Thyroid gland (tissue), 4 donors: Measurements from ENCODE around the gene ABCD3. TPM values are rescaled to one million over a fixed set of nuclear protein-coding genes. Genes with fewer than 3 reads are reported as not detected.
"Not testable (repeated sequence)": the region's sequence is repeated elsewhere in the genome, so short reads cannot be mapped to it uniquely, and the experiment has no call there.

Source experiments
- DNase-seq, 2 donors: peaks; one replicate each; pipeline ENCODE4 v3.0.0-alpha.2; 2019
- H3K27ac ChIP-seq, 3 donors: fragments of 200-600 bp; sonication (generic); 1 replicate in 2 of 3; 2 replicates in 1 of 3; pipeline ENCODE4 v1.5.1; 2016 to 2019; ENCODE audit warnings: mild to moderate bottlenecking in 1 of 3, moderate library complexity in 1 of 3
- H3K27me3 ChIP-seq: fragments of 200-600 bp; sonication (generic); one replicate; pipeline ENCODE4 v1.5.1; 2019
- H3K36me3 ChIP-seq, 2 donors: fragments of 200-600 bp; sonication (generic); one replicate each; pipeline ENCODE4 v1.5.1; 2016 to 2019
- H3K4me1 ChIP-seq, 2 donors: fragments of 200-600 bp; sonication (generic); one replicate each; pipeline ENCODE4 v1.5.1; 2017 to 2019
- H3K4me3 ChIP-seq, 3 donors: fragments of 200-600 bp; sonication (generic); replicated peaks in 1 of 3; 1 replicate in 2 of 3; 2 replicates in 1 of 3; pipeline ENCODE4 v1.5.1; 2016; ENCODE audit warnings: mild to moderate bottlenecking in 1 of 3
- H3K9me3 ChIP-seq: fragments of 200-600 bp; sonication (generic); one replicate; pipeline ENCODE4 v1.5.1; 2017
- POLR2A ChIP-seq, 2 donors: fragments of 450-650 bp; IDR thresholded peaks; one replicate each; pipeline ENCODE4 v1.6.1; 2017; ENCODE audit warnings: antibody characterized with exemption in 2 of 2, mild to moderate bottlenecking in 2 of 2, moderate library complexity in 1 of 2
- WGBS, 2 donors: methylation state at CpG; one replicate each; pipeline ENCODE4 v1.1.5; 2017; 5-methylcytosine and 5-hydroxymethylcytosine counted together
- intact Hi-C: fragments of 100-400 bp; cut with DNase I; formaldehyde crosslinking; loops from one replicate; pipeline ENCODE4 v1.15.1; 2023
- total RNA-seq, 4 donors: library from RNA; depleted of rRNA; stranded (reverse); fragments of >200 nt; gene quantifications; one replicate each; pipeline ENCODE4 v1.2.3, GENCODE V29; 2016
- TF ChIP-seq, protein P1 (sequence below), 6 experiments: fragments of 200-600 bp in 3 of 6; fragments of 450-650 bp in 3 of 6; sonication (generic) in 3 of 6; IDR thresholded peaks; one replicate each; pipeline ENCODE4 v1.5.1; 2016 to 2019; ENCODE audit warnings: antibody characterized with exemption in 6 of 6, mild to moderate bottlenecking in 2 of 6, inconsistent platforms in 1 of 6, moderate library complexity in 1 of 6

ABCD3 gene
- total RNA-seq, 4 donors from 2014 or later, result 45.3 to 52.1 (median 49.2) TPM

DNA sequence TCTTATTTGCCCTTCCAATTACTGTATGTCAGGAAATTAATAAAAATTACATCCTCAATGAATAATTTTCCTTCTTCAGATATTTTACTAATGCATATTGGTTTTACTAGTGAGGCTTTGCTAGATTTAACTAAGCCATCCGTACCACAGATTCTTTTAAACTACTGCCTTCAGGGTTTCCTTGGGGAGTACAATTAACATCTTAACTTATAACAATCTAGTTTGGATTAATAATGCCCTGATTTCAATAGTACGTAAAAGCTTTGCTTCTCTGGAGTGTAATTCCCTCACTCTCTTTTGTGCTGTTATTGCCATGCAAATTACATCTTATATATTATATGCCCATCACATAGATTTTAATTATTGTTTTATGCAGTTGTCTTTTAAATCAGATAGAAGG lies 147.7 kb downstream of the ABCD3 start:
- no peak overlapping the region for H3K27ac ChIP-seq
- intact Hi-C loops, result no loop called here
- H3K36me3 ChIP-seq, result no peaks in the 10 kb centered on the region
- DNase-seq, result no peak
- H3K4me3 ChIP-seq, result no peak overlapping the region
- WGBS, 2 donors, result 94 to 98% methylated on average over 2 of the region's 2 CpGs
- no peaks in the 10 kb centered on the region for H3K27me3 ChIP-seq
- TF ChIP-seq, protein P1, sequence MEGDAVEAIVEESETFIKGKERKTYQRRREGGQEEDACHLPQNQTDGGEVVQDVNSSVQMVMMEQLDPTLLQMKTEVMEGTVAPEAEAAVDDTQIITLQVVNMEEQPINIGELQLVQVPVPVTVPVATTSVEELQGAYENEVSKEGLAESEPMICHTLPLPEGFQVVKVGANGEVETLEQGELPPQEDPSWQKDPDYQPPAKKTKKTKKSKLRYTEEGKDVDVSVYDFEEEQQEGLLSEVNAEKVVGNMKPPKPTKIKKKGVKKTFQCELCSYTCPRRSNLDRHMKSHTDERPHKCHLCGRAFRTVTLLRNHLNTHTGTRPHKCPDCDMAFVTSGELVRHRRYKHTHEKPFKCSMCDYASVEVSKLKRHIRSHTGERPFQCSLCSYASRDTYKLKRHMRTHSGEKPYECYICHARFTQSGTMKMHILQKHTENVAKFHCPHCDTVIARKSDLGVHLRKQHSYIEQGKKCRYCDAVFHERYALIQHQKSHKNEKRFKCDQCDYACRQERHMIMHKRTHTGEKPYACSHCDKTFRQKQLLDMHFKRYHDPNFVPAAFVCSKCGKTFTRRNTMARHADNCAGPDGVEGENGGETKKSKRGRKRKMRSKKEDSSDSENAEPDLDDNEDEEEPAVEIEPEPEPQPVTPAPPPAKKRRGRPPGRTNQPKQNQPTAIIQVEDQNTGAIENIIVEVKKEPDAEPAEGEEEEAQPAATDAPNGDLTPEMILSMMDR (IDR thresholded peaks at IDR 0.05), result no peak
- no peak for TF ChIP-seq POLR2A (IDR thresholded peaks at IDR 0.05)
- peaks cover 9 to 21% of the 10 kb centered on the region in 2 donors for H3K4me1 ChIP-seq
- no peaks in the 10 kb centered on the region for H3K9me3 ChIP-seq

DNA sequence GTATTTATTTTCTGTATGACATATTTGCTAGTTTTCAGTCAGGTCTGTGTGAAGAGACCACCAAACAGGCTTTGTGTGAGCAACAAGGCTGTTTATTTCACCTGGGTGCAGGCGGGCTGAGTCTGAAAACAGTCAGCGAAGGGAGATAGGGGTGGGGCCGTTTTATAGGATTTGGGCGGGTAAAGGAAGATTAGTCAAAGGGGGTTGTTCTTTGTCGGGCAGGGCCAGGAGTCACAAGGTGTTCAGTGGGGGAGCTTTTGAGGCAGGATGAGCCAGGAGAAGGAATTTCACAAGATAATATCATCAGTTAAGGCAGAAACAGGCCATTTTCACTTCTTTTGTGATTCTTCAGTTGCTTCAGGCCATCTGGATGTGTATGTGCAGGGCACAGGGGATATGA lies 148.2 kb downstream of the ABCD3 start:
- H3K4me3 ChIP-seq, intact Hi-C loops, H3K36me3 ChIP-seq, H3K27me3 ChIP-seq, H3K27ac ChIP-seq, H3K9me3 ChIP-seq, DNase-seq: not testable (repeated sequence)
- peaks cover 9 to 21% of the 10 kb centered on the region in 2 donors for H3K4me1 ChIP-seq
- WGBS, 2 donors, result 79 to 87% methylated on average over 5 of the region's 5 CpGs

DNA sequence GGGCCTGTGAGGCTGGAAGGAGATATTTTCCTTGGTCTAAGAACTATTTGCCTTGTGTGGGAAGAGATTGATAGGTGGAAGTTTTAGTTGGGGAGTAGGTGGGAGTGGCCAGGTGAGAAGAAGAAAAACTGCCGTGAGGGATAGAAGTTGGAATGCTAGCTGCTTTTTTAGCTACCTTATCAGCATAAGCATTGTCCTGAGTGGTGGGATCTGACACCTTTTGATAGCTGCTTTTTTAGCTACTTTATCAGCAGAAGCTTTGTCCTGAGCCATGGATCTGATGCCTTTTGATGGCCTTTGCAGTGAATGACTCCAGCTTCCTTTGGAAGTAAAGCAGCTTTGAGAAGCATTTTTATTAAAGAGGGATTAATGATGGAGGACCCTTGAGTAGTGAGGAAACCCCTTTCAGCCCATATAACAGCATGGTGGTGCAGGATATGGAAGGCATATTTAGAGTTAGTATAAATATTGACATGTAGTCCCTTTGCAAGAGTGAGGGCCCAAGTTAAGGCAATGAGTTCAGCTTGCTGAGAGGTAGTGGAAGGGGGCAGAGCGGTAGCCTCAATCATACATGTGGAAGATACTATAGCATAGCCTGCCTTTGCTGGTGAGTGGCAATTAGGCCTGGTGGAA lies 149.9 kb downstream of the ABCD3 start:
- DNase-seq, H3K27me3 ChIP-seq, H3K4me3 ChIP-seq, H3K4me1 ChIP-seq, H3K36me3 ChIP-seq, H3K9me3 ChIP-seq, H3K27ac ChIP-seq, intact Hi-C loops: not testable (repeated sequence)
- WGBS, 2 donors, result 93 to 97% methylated on average over 2 of the region's 2 CpGs

Other genes starting within 250 kb of the ABCD3 start
- gene ARHGAP29, start 180.8 kb upstream of the ABCD3 start, total RNA-seq, result 100 to 1,000 TPM in 1 of 4 donors, 10 to 100 TPM in 3; 56.2 to 115 (median 77.7) TPM
- 100 to 1,000 TPM in 2 of 4 donors, 10 to 100 TPM in 2; 59.4 to 132 (median 99.0) TPM for gene F3, start 123.4 kb downstream of the ABCD3 start, total RNA-seq